T-helper 1 cell treated with Interleukin-12 subunit alpha and Interleukin-12 subunit beta and Interleukin-4 antibody, amounts not matched to agents 30 ng/mL and 1 ng/mL, for 36 hours (primary cell): ENCODE data around the gene TMTC2. TPM values are rescaled to one million over a fixed set of nuclear protein-coding genes. Genes with fewer than 3 reads are reported as not detected.

Experiments used
- intact Hi-C: fragments of 100-400 bp; cut with micrococcal nuclease; formaldehyde crosslinking; loops from one replicate; pipeline ENCODE4 v1.15.1; 2024
- total RNA-seq: library from RNA; stranded (reverse); gene quantifications from 2 replicates; pipeline ENCODE4 v1.2.3, GENCODE V29; 2022

The TMTC2 gene
- total RNA-seq, 1 donor from 2014 or later: 6.9 TPM

DNA sequence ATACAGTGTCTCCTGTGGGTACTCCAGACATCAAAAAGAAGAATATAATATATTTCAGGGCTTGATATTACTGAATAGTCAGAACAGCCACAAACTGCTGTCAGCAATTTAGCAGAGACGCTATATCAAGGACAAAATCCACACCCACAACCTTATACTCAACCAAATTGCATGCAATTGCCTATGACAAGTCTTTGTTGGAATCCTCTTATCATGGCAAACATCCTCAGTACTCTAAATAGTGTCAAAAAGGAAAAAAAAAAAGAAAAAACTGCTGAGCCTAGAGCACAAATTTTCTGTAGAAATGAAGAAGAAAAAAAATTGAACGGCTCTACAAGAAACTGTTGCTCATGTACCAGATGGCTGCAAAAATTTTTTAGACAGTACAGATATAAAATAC, 485.7 kb downstream of the TMTC2 start:
- intact Hi-C loops: no loop called here

DNA sequence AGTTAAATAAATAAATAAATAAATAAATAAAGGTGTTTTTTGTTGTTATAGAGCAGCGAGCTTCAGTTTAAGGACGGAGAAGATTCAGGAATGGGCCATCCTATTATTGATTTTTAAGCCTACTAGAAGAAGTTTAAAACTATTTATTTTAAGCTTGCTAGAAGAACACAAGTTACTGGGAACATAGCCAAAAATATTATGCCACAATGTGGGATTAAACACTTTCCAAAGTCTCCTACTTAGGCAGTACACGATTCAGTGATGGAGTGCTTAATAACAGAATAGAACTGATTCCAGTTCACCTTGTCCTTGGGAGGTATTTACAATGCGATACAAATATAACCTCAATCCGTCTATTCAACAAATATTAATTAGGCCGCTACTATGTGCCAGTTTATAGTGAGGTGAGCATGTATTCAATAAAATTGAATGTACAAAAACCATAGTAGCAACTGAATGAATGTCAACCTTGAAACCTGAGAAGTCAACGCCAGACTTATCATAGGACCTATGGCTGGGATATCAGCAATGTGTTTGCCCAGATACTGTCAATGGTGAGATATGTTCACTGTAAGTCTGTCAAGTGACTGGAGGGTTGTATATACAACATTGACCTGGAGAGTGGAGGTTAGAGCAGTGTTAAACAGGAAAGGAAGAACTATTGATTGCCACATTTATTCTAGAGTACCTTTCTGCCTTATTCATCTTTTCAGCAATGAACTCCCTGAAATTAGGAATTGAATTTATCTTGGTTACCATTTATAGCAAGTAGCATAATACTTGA, 486.4 kb downstream of the TMTC2 start:
- intact Hi-C loops: no loop called here

GRCh38 chr12:83179999-83180398, 493.3 kb downstream of the TMTC2 start:
- intact Hi-C loops: no loop called here

GRCh38 chr12:83181074-83181473, 494.4 kb downstream of the TMTC2 start:
- intact Hi-C loops: no loop called here

DNA sequence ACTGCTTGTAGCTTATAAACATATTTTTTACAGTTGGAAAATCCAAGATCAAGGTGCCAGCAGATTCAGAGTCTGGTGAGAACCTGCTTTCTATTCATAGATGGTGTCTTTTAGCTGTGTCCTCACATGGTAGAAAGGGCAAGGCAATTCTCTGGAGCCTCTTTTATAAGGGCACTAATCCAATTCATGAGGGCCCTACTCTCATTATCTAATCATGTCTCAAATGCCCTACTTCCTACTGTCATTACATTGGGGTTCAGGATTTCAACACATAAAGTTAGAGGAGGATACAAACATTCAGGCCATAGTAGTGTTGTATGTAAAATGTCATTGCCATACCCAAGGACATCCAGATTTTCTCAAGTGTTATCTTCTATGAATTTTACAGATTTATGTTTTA, 496.4 kb downstream of the TMTC2 start:
- intact Hi-C loops: no loop called here
